GM18502 (cell line): Measurements from ENCODE around the gene SLC35G3.
"Not testable (repeated sequence)": the region's sequence is repeated elsewhere in the genome, so short reads cannot be mapped to it uniquely, and the experiment has no call there.

Experiments
- ATAC-seq: cut with Tn5 transposase; IDR thresholded peaks from one replicate; pipeline ENCODE4 v1.9.1; 2021; ENCODE audit warnings: mild to moderate bottlenecking; ENCODE audit not compliant: unreplicated experiment, poor library complexity

The SLC35G3 gene

DNA sequence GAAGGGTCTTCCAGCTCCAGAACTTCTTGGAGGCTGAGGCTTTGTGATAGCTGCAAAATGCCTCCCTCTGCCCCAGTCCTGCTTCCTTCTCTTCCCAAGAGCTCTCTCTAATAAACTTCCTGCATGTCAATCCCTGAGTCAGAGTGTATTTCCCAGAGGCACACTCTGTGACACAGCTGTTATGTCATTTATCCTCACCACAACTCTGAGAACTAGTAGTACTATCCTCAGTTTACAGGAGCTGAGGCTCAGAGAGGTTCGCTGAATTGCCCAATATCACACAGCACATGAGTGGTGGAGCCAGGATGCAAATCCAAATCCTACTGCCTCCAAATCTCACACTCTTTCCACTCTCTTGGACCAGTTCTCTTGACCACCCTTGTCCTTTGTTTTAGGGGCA, 26.5 kb downstream of the SLC35G3 start:
- ATAC-seq = no peak

DNA sequence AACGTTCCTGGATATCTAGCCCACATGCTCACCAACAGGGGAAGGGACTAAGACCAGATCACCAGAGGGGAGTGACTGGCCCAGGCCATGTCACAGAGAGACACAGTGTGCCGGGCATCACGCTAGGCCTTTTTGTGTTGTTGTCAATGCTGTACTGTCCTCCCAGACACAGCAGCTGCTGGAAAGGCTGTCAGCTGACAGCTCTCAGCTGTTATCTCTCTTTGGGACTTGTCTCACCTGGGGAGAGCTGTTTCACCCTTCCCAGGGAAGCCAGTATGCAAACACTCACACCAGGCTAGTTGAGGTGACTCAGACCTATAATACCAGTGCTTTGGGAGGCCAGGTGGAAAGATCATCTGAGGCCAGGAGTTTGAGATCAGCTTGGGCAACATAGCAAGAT, 27.1 kb downstream of the SLC35G3 start:
- ATAC-seq = no peak

DNA sequence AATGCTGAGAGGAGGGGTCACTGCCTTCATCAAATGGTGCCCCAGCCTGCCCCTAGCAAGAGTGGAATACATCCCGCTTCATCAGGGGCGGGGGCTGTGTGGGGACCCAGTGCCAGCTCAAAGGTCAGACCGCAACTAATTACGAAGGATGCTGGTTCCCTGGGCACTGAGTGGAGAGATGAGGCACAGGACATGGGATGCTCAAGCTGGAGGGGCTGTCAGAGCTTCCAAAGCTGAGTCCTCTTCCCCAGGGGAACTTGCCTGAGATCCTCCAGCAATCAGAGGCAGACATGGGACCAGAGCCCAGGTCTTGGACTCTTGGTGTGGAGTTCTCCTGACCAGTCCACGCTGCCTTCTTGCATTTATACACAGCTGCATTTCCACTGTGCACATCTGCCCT, 27.7 kb downstream of the SLC35G3 start:
- ATAC-seq = no peak

DNA sequence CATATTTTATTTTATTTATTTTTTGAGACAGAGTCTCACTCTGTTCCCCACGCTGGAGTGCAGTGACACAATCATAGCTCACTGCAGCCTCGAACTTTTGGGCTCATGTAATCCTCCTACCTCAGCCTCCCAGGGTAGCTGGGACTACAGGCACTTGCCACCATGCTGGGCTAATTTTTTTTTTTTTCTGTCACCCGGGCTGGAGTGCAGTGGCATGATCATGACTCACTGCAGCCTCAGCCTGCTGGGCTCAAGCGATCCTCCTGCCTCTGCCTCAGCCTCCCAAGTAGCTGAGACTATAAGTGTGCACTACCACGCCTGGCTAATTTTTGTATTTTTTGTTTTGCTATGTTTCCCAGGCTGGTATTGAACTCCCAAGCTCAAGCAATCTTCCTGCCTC, 29.5 kb downstream of the SLC35G3 start:
- ATAC-seq = no peak

DNA sequence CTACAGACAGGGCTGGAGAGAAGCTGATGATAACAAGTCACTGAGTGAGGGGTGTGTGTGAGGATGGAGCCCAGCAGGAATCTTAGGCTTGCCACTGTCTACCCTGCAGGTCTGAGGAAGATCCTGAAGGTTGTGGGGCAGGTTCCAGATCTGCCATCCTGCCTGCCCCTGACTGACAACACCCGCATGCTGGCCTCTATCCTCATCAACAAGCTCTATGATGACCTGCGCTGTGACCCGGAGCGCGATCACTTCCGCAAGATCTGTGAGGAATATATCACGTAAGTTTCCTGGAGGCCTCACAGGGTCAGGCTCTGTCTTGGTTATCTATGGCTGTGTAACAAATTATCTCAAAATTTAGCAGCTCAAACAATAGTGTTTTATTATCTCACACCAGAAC, 30.3 kb downstream of the SLC35G3 start:
- no peak for ATAC-seq

DNA sequence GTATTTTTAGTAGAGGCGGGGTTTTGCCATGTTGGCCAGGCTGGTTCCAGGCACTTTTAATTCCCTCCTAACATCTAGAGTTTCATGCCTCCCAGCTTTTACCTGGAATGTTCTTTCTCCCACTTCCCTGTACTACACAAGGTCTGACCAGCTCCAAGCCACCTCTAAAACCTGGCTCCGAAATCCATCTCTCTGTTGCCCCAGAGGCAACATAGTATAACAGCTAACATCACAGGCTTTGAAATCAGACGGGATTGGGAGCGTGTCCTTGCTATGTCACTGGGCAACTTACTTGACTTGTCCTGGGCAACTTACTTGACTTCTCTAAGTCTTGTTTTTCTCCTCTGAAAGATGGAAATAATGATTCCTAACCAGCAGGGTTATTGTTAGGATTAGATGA, 31.4 kb downstream of the SLC35G3 start:
- no peak for ATAC-seq

DNA sequence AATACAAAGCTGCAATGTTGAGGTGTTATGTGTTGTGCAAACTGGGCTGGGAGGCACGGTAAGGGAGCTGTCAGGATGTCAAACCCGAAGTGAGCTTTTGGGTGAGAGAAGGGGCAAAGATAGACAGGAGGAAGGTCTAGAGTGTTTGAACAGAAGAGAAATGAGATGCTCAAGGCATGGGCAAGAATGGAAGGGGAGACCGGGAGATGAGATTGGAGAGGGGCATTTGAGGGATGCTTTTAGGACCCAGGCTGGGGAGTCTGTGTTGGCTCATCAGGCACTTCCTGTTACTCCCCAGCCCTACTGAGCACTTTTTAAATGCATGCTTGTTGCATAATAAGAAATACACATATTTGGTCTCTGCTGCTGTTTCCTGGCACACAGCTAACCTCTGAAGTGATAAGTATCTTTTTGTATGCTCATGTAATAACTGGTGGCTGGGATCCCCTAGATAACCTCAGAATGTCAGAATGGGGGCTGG, 32.9 kb downstream of the SLC35G3 start:
- no peak for ATAC-seq

DNA sequence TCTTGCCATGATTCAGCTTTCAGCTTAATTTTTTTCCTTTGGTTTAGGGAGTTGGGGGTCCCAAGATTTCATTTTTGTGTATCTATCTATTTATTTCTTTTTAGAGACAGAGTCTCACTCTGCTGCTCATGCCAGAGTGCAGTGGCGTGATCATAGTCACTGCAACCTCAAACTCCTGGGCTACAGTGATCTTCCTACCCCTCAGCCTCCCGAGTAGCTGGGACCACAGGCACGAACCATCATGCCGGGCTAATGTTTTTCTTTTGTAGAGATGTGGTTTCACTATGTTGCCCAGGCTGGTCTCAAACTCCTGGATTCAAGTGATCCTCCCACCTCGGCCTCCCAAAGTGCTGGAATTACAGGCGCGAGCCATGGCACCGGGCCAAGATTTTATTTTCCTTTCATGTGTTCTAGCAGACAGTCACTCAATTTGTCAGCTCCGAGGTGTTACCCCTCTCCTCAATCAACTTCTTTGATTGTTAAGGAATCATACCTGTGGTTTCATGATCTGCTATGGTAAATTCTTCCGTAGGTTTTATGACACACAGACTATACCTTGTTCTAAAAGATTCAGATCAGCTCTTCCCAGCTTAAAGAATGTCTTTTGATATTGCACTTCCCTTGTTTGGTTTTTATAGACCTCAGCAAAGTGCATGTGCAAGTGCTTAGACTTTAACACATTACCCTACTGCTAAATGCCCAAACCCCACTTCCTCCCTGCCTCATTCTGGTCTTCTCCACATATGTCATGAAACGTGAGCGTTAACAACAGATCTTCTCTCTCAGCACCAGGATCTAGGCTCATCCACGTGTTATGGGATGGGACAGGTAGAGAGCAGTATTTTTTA, 33.6 kb downstream of the SLC35G3 start:
- ATAC-seq = no peak

DNA sequence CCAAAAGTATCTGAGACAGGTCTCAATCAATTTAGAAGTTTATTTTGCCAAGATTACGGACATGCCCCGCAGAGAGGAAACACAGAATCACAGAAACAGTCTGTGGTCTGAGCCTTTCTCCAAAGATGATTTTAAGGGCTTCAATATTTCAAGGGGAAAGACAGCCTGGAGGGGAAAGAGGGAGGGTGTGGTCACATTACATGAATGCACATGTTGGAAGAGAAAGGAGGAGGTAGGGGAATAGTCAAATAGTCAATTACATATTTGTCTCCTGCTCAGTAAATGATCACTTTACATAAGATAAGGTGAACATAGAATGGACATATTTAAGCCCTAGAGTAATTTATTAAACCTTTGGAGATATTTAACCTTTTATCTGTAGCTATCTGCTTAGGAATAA, 34.3 kb downstream of the SLC35G3 start:
- no peak for ATAC-seq

DNA sequence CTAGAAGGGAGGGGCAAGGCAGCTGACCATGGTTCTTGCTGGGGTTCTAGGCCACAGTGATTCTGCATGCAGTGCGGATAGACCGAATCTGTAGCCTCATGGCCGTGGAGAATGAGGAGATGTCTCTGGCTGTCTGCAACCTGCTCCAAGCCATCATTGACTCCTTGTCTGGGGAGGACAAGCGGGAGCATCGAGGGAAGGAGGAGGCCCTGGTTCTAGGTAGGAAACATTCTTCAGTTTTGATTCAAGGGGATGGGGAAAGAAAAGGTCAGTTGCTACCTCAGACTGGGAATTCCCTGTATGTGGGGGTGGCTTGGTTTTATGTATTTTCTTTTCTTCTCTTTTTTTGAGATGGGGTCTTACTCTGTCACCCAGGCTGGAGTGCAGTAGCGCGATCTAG, 38.9 kb downstream of the SLC35G3 start:
- no peak for ATAC-seq

DNA sequence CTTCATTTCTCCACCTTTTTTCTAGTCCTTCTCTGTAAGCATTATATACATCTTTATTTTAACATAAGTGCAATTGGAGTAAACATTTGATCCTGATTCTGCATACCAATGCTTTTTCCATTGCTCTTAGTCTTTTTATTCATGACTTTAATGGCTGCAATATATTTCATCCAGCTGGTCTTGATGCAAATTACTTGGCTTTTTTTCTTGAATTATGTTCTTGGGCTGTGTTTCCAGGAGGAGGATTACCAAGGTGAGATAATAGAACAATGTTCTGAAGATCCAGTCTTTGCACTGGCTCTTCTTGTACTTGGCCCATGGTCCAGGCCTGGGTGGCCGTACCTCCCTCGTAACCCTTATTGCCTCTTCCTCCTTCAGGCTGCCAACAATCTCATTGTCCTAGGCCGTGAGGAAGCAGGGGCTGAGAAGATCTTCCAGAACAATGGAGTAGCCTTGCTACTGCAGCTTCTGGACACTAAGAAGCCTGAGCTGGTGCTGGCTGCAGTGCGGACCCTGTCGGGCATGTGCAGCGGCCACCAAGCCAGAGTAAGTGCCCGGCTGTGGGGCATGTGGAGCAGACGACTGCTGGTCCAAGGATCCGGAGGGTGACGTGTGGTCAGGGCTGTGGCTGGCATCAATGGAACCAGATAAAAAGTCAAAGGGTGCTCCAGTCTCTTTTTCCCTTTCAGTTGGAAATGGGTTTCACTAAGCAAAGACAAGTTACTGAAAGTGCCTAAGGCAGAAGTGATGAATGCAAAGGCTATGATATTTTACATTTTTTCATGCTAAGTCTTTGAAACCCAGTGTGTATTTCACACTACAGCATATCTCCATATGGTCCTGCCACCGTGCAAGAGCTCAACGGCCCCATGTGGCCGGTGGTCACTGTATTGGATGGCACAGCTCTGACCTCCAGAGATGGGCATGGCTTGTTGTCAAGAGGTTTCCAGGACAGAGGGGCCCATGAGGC, 39.7 kb downstream of the SLC35G3 start:
- ATAC-seq = no peak

DNA sequence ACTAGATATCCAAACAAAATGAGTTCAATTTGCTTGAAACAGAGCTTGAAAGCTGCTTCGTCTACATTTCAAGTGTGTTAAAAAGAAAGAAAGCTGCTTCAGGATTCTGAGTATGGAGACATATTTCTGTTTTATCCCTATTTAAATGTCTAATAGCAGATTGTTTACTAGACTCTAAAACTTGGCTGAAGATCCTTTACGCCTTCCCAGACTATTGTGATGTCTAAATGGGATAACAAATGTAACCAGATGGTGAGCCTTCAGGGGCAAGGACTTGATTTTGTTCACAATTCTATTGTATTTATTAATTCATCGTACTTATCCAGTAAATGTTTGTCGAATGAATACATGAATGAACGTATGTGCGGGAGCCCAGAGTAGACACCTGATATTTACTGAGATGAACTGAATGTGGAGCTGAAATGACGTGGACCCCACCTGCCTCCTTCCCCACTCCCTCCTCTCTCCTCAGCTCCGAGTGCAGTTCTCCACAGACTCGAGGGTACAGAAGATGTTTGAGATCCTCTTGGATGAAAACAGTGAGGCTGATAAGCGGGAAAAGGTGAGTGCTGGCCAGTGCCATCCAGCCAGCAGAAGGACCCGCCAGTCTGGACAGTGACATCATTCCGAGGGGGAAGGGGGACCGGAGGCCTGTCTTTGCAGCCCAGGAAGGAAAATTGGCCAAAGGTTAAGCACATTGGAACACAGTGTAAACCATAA, 41.6 kb downstream of the SLC35G3 start:
- no peak for ATAC-seq

DNA sequence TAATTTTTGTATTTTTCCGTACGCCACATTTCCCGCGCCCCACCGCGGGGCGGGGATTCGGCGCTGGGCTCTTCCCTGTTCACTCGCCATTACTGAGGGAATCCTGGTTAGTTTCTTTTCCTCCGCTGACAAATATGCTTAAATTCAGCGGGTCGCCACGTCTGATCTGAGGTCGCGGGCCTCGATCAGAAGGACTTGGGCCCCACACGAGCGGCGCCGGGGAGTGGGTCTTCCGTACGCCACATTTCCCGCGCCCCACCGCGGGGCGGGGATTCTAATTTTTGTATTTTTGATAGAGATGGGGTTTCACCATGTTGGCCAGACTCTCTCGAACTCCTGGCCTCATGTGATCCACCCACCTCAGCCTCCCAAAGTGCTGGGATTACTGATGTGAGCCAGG, 43.1 kb downstream of the SLC35G3 start:
- ATAC-seq = not testable (repeated sequence)

DNA sequence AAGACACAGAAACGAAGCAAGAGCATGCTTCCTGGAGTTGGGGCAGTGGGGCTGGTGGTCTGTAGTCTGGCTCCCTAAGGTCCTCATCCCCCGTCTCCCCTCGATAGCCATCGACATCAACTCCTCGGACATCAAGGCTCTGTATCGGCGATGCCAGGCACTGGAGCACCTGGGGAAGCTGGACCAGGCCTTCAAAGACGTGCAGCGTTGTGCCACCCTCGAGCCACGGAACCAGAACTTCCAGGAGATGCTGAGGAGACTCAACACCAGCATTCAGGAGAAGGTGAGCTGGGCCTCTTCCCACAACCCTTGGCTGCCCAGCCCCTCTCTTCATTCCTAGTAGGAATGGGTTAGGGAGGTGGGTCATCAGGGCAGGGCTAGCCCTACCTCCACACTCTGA, 44.3 kb downstream of the SLC35G3 start:
- ATAC-seq = no peak

DNA sequence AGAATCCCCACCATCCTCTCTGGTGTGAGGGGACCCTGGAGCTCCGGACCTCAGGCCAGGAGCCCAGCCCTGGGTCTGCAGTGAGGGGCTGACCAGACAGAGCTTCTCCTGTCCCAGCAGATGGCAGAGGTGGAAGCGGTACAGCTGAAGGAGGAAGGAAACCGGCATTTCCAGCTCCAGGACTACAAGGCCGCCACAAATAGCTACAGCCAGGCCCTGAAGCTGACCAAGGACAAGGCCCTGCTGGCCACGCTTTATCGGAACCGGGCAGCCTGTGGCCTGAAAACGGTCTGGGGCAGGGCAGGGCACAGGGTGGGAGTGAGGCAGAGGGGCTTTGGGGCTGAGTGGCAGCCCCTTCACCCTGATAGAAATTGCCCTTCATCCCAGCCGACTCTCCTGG, 46.0 kb downstream of the SLC35G3 start:
- ATAC-seq = no peak

DNA sequence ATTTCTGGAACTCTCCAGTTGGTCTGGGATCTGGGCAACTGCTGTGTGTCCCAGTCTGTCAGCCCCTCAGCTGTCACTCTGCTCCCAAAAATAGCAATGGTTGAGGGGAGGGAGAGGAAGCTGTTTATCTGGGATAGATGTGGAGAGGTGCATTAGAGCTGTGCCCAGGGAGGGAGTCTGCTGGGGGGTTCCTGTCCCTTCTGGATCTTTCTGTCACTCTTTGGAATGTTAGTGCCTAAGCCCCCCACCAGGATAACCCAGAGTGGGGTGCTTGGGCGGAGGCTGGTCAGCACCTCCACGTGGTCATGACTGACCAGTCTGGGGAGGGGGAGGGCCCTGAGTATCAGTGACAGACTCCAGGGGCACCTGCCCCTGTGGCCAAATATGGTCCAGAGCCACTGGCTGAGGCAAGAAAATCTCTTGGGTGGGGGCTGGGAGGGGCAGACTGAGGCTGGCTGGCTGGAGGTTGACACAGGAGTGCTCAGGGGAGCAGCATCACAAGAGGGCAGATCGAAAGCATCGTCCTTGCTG, 46.8 kb downstream of the SLC35G3 start, which contains the start of gene UNC45B:
Gene UNC45B, plus strand, starts transcription at position 443 of the 531 bp plus-strand sequence. CDS start 447 bp downstream, outside the sequence.
- no peak for ATAC-seq

DNA sequence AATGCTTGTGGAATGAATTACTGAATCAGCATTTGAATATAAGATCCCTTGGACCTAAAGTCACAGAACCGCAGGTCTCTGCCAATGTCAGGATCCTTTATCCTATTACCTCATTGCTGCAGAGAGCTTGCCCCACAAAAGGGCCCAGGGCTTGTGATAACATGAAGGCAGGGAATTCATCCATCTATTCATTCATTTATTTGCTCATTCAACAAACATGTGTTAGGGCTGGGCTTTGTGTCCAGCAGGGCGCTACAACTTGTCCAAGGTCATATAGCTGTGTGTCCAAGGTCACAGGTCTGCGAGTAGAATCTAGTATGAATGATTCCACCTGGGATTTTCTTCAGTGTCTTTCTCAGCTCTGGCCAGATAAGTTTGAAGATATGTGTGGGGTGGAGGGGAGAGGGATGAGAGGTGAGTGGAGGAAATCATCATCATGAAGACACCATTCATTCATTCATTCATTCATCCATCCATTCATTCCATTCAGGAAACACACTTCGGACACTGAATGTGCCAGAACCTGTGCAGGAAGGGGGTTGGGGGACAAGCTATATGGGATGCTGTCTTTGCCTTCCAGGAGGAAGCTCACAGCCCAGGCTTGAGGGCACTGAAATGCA, 47.9 kb downstream of the SLC35G3 start:
- no peak for ATAC-seq

DNA sequence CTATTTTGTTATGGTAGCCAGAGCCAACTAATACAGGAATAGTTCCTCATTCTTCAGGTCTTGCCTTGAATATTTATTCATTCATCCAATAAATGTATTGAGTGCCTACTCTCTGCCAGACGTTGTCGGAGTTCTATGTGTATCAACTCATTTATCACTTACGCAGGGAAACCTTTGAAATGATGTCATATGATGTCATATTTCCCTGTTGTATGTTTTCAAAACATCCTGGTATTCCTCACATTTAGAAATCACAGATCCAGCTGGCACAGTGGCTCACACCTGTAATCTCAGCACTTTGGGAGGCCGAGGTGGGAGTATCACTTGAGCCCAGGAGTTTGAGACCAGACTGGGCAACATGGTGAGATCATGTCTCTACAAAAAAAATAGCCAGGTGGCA, 49.4 kb downstream of the SLC35G3 start:
- ATAC-seq = no peak
